Measurements from ENCODE around the gene EPHB1. TPM values are rescaled to one million over a fixed set of nuclear protein-coding genes. Genes with fewer than 3 reads are reported as not detected.
A peak's percentile ranks its signal among the peaks of the same experiment; 100 is the strongest.

Gene EPHB1
- polyA plus RNA-seq, 3 donors = 0.06 to 0.55 TPM; not detected in 1

DNA sequence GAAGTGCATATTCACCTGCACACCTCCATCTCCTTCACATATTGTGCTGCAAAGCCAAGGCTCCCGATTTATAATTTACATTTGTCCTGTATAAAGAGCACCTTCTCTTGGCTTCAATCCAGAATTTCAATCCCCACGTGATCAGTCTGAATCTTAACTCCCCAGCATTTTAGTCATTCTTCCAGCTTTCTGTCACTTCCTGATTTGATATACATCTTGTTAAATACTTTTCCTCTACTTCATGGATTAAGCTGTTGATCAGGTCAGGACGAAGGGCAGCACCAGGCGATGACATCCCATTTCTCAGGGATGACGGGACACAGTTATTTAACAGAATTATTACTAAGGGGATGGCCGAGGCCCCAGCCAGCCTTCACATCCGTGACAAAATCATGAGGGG is 212.5 kb downstream of the EPHB1 start:
- Mint-ChIP-seq H3K4me3 (no peak overlapping the region), H3K27ac (peak overlapping the region in 1 of 7 donors; percentile 5), H3K4me1 (no peaks in the 10 kb centered on the region), H3K27me3 (ENCODE audit: low read depth in 3 of 3) (peaks cover 0 to 2% (median 2%) of the 10 kb centered on the region in 3 donors), H3K9me3 (peaks cover 5 to 12% (median 8%) of the 10 kb centered on the region in 7 donors), H3K36me3 (no peaks in the 10 kb centered on the region)
- Histone ChIP-seq H4K20me1 (ENCODE audit: insufficient read depth, low read length) (no peaks in the 10 kb centered on the region), H3K9ac (ENCODE audit: insufficient read depth, low read length, poor library complexity, severe bottlenecking) (no peak overlapping the region), H3K4me2 (replicated peaks; ENCODE audit: extremely low read depth, low read length, poor library complexity, severe bottlenecking) (no peak overlapping the region), H3K27ac (ENCODE audit: low read depth in 1 of 2, low read length in 2 of 2) (no peak overlapping the region), H2AFZ (ENCODE audit: insufficient read depth, low read depth, low read length, poor library complexity, severe bottlenecking) (no peak overlapping the region), H3K79me2 (ENCODE audit: insufficient read depth, low read length) (no peaks in the 10 kb centered on the region), H3K36me3 (replicated peaks in 1 of 2; ENCODE audit: control insufficient read depth in 1 of 2, insufficient read depth in 2 of 2, low read length in 2 of 2) (no peaks in the 10 kb centered on the region), H3K27me3 (ENCODE audit: control insufficient read depth in 2 of 2, insufficient read depth in 2 of 2, low read length in 2 of 2) (no peaks in the 10 kb centered on the region), H3K9me3 (replicated peaks in 1 of 2; ENCODE audit: control insufficient read depth in 1 of 2, insufficient read depth in 1 of 2, low read length in 2 of 2) (no peaks in the 10 kb centered on the region), H3K4me3 (replicated peaks in 1 of 3; ENCODE audit: low read depth in 2 of 3, low read length in 3 of 3) (no peak overlapping the region), H3K4me1 (ENCODE audit: control insufficient read depth in 1 of 2, insufficient read depth in 2 of 2, low read length in 2 of 2) (no peaks in the 10 kb centered on the region)
- DNase-seq = no peak
- 83% methylated on average over 5 of the region's 7 CpGs for WGBS (ENCODE audit: insufficient coverage)
- TF ChIP-seq CTCF (IDR thresholded peaks at IDR 0.05) = no peak
- intact Hi-C loops (cut with micrococcal nuclease) = no loop called here

- no peak overlapping the region for H3K27ac ChIP-seq (ENCODE audit: low read depth in 1 of 2, low read length in 2 of 2)
- H4K20me1 ChIP-seq (ENCODE audit: insufficient read depth, low read length) = no peaks in the 10 kb centered on the region
- H3K36me3 ChIP-seq (replicated peaks in 1 of 2; ENCODE audit: control insufficient read depth in 1 of 2, insufficient read depth in 2 of 2, low read length in 2 of 2) = no peaks in the 10 kb centered on the region
- H3K79me2 ChIP-seq (ENCODE audit: insufficient read depth, low read length) = no peaks in the 10 kb centered on the region
- H2AFZ ChIP-seq (ENCODE audit: insufficient read depth, low read depth, low read length, poor library complexity, severe bottlenecking) = no peak overlapping the region
- H3K4me1 ChIP-seq (ENCODE audit: control insufficient read depth in 1 of 2, insufficient read depth in 2 of 2, low read length in 2 of 2) = no peaks in the 10 kb centered on the region
- H3K4me3 Mint-ChIP-seq = no peak overlapping the region
- TF ChIP-seq CTCF (IDR thresholded peaks at IDR 0.05) = no peak
- H3K27me3 ChIP-seq (ENCODE audit: control insufficient read depth in 2 of 2, insufficient read depth in 2 of 2, low read length in 2 of 2) = no peaks in the 10 kb centered on the region
- 100% methylated on average over 2 of the region's 2 CpGs for WGBS (ENCODE audit: insufficient coverage)
- peaks cover 4 to 12% (median 8%) of the 10 kb centered on the region in 7 donors for H3K9me3 Mint-ChIP-seq
- intact Hi-C loops (cut with micrococcal nuclease) = no loop called here
- H3K9ac ChIP-seq (ENCODE audit: insufficient read depth, low read length, poor library complexity, severe bottlenecking) = no peak overlapping the region
- peaks cover 0 to 2% (median 2%) of the 10 kb centered on the region in 3 donors for H3K27me3 Mint-ChIP-seq (ENCODE audit: low read depth in 3 of 3)
- H3K27ac Mint-ChIP-seq = no peak overlapping the region
- H3K4me3 ChIP-seq (replicated peaks in 1 of 3; ENCODE audit: low read depth in 2 of 3, low read length in 3 of 3) = no peak overlapping the region
- no peak for DNase-seq
- no peaks in the 10 kb centered on the region for H3K36me3 Mint-ChIP-seq
- no peak overlapping the region for H3K4me2 ChIP-seq (replicated peaks; ENCODE audit: extremely low read depth, low read length, poor library complexity, severe bottlenecking)
- H3K9me3 ChIP-seq (replicated peaks in 1 of 2; ENCODE audit: control insufficient read depth in 1 of 2, insufficient read depth in 1 of 2, low read length in 2 of 2) = no peaks in the 10 kb centered on the region
- H3K4me1 Mint-ChIP-seq = no peaks in the 10 kb centered on the region
Observed at GRCh38 chr3:135008326-135008725, 213.3 kb downstream of the EPHB1 start.
